GM12864 (cell line): ENCODE results near the gene ESPNL.

ENCODE experiments used
- DNase-seq: peaks from one replicate; pipeline ENCODE4 v3.0.0-alpha.2; 2011; ENCODE audit warnings: low read depth
- H3K4me3 ChIP-seq: 2 replicates; pipeline ENCODE4 v1.5.1; 2011; ENCODE audit warnings: mild to moderate bottlenecking, low read depth, low read length, control low read depth
- CTCF ChIP-seq: IDR thresholded peaks from 2 replicates; pipeline ENCODE4 v1.5.1; 2011; ENCODE audit warnings: low read depth, mild to moderate bottlenecking, moderate library complexity, low read length, control low read depth, inconsistent platforms; ENCODE audit errors: missing control alignments

ESPNL gene

GRCh38 chr2:238067939-238068338, 32.2 kb upstream of the ESPNL start:
- no peak overlapping the region for H3K4me3 ChIP-seq
- no peak for DNase-seq
- TF ChIP-seq CTCF: no peak

DNA sequence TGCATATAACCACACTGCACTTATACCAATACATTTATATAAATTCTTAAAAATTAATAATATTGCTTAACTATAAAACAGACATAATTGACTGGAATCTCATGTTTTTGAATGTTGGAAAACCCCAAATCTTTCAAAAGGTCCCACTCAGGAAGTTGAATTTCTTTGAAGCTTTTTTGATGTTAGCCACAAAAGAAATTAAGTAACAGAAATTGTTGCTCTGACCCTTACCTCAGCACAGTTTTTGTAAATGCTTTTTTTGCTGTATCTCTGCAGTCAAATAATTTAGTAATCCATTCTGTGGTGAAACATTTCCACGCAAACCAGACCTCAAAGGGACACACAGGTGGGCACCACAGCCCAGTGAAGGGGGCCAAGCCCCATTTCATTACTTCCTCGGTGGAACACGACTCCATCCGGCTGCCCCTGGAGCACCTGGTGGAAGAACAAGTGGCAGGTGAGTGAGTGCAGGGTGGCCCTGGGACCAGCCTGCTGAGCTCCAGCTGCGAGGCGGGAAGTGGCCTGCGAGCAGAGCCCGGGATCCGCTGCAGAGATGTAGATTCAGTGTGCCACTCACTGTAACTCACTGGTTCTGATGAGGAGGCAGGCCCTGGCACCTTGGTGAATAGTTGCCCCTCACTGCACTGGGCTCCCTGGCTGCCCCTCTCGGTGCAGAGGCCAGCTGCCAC, 31.0 kb upstream of the ESPNL start:
- DNase-seq: no peak
- no peak overlapping the region for H3K4me3 ChIP-seq
- TF ChIP-seq CTCF: no peak

- DNase-seq: no peak
- TF ChIP-seq CTCF: no peak
- no peak overlapping the region for H3K4me3 ChIP-seq
Observed at GRCh38 chr2:238069877-238070276, 30.3 kb upstream of the ESPNL start.

GRCh38 chr2:238075397-238075796, 24.7 kb upstream of the ESPNL start:
- no peak for TF ChIP-seq CTCF
- DNase-seq: no peak
- H3K4me3 ChIP-seq: no peak overlapping the region

- H3K4me3 ChIP-seq: no peak overlapping the region
- TF ChIP-seq CTCF: no peak
- DNase-seq: no peak
Observed at GRCh38 chr2:238077292-238077691, 22.8 kb upstream of the ESPNL start.

DNA sequence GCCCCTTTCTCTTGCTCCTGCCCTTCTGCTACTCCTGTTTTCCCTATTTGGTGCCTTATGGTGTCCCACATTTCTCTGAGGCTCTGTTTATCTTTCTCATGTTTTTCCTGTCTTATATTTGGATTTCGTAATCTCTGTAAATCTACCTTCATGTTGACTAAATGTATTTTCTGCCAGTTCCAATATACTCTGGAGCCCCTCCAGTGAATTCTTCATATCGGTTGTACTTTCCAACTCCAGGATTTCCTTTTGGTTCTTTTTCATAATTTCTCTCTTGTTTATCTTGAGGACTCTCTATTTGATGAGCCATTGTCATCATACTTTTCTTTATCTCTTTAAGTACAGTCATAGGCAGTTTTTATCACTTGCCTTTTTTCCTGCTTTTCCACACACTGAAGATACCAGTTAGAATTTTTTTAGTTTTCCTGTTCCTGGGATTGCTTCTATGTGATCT, 20.2 kb upstream of the ESPNL start:
- H3K4me3 ChIP-seq: no peak overlapping the region
- DNase-seq: no peak
- no peak for TF ChIP-seq CTCF

GRCh38 chr2:238080518-238080917, 19.6 kb upstream of the ESPNL start:
- H3K4me3 ChIP-seq: no peak overlapping the region
- TF ChIP-seq CTCF: no peak
- no peak for DNase-seq
